OCI-LY7 (cell line): ENCODE measurements around the gene CIC. TPM values are rescaled to one million over a fixed set of nuclear protein-coding genes. Genes with fewer than 3 reads are reported as not detected.

Source experiments
- BruUV-seq: library from RNA; stranded (reverse); fragments of 400-500 nt; replicated peaks from 2 replicates; lab custom pipeline; 2021; lab: Mats Ljungman, UMichigan
- CTCF ChIA-PET: fragments of 300-600 bp; sonication (Branson Sonifier 250); formaldehyde crosslinking; loops from one replicate; lab custom pipeline; 2022; ENCODE audit warnings: antibody characterized with exemption; ENCODE audit not compliant: unreplicated experiment; lab: Charles Lee
- POLR2A ChIA-PET: fragments of 300-600 bp; sonication (Branson Sonifier 250); formaldehyde crosslinking; loops from one replicate; lab custom pipeline; 2022; ENCODE audit warnings: antibody characterized with exemption; lab: Charles Lee
- DNase-seq: peaks from one replicate; pipeline ENCODE4 v3.0.0-alpha.2; 2015; ENCODE audit warnings: low spot score
- H2AFZ ChIP-seq: fragments of 200-600 bp; sonication (generic), shearing (Covaris generic); 2 replicates; pipeline ENCODE4 v1.6.1; 2014; ENCODE audit warnings: mild to moderate bottlenecking, antibody characterized with exemption, low read length, moderate library complexity
- H3K27ac ChIP-seq: fragments of 200-600 bp; sonication (generic); 2 replicates; pipeline ENCODE4 v1.5.1; 2014; ENCODE audit warnings: mixed run types, low read depth, mild to moderate bottlenecking, moderate library complexity, low read length, inconsistent platforms; ENCODE audit not compliant: poor library complexity, severe bottlenecking
- H3K36me3 ChIP-seq: fragments of 200-600 bp; sonication (generic); 2 replicates; pipeline ENCODE4 v1.6.1; 2014; ENCODE audit warnings: mild to moderate bottlenecking, antibody characterized with exemption, low read length, moderate library complexity, mixed read lengths; ENCODE audit not compliant: insufficient read depth
- H3K4me1 ChIP-seq: fragments of 200-600 bp; sonication (generic); 2 replicates; pipeline ENCODE4 v1.5.1; 2014; ENCODE audit warnings: mild to moderate bottlenecking, low read length; ENCODE audit not compliant: insufficient read depth, poor library complexity, severe bottlenecking
- H3K4me2 ChIP-seq: fragments of 200-600 bp; sonication (generic); 2 replicates; pipeline ENCODE4 v1.6.1; 2014; ENCODE audit warnings: mild to moderate bottlenecking, low read length
- H3K4me3 ChIP-seq: fragments of 200-600 bp; sonication (generic); 2 replicates; pipeline ENCODE4 v1.5.1; 2014; ENCODE audit warnings: mild to moderate bottlenecking, low read depth, low read length; ENCODE audit not compliant: poor library complexity, severe bottlenecking
- H3K79me2 ChIP-seq: fragments of 200-600 bp; sonication (generic); 2 replicates; pipeline ENCODE4 v1.6.1; 2016; ENCODE audit warnings: low read depth, mild to moderate bottlenecking, low read length, moderate library complexity, mixed read lengths; ENCODE audit not compliant: insufficient read depth
- H3K9me2 ChIP-seq: fragments of 200-600 bp; sonication (generic); 2 replicates; pipeline ENCODE4 v1.6.1; 2016; ENCODE audit warnings: mild to moderate bottlenecking, low read length, mixed read lengths; ENCODE audit not compliant: insufficient read depth
- H3K9me3 ChIP-seq: fragments of 200-600 bp; sonication (generic); 2 replicates; pipeline ENCODE4 v1.6.1; 2014; ENCODE audit warnings: mild to moderate bottlenecking, mixed run types, low read length, mixed read lengths
- H4K20me1 ChIP-seq: fragments of 200-600 bp; sonication (generic); 2 replicates; pipeline ENCODE4 v1.6.1; 2014; ENCODE audit warnings: mild to moderate bottlenecking, antibody characterized with exemption, low read length, moderate library complexity, mixed read lengths; ENCODE audit not compliant: insufficient read depth
- EZH2phosphoT487 ChIP-seq: fragments of 200-600 bp; sonication (generic); IDR thresholded peaks from 2 replicates; pipeline ENCODE4 v1.6.1; 2018; ENCODE audit warnings: low read depth, borderline replicate concordance, mild to moderate bottlenecking, mixed run types, antibody characterized with exemption, low read length, moderate library complexity, mixed read lengths
- intact Hi-C: fragments of 100-400 bp; cut with micrococcal nuclease; formaldehyde crosslinking; loops from one replicate; pipeline ENCODE4 v1.10.0; 2022; ENCODE audit not compliant: unreplicated experiment
- total RNA-seq, 2 experiments: library from RNA; depleted of rRNA in 1 of 2; stranded (reverse); fragments of >200 nt in 1 of 2; shearing (Covaris generic) in 1 of 2; gene quantifications; 2 replicates each; pipeline ENCODE4 v1.2.3, GENCODE V29; 2014 to 2022
- TF ChIP-seq, protein P1 (sequence below): fragments of 200-600 bp; sonication (generic); conservative IDR thresholded peaks from 2 replicates; pipeline ENCODE4 v1.5.1; 2014; ENCODE audit warnings: mild to moderate bottlenecking, antibody characterized with exemption, low read length, moderate library complexity, mixed read lengths

Gene CIC
- total RNA-seq, 2 experiments from 2014 or later: 26.8 to 48.2 TPM

DNA sequence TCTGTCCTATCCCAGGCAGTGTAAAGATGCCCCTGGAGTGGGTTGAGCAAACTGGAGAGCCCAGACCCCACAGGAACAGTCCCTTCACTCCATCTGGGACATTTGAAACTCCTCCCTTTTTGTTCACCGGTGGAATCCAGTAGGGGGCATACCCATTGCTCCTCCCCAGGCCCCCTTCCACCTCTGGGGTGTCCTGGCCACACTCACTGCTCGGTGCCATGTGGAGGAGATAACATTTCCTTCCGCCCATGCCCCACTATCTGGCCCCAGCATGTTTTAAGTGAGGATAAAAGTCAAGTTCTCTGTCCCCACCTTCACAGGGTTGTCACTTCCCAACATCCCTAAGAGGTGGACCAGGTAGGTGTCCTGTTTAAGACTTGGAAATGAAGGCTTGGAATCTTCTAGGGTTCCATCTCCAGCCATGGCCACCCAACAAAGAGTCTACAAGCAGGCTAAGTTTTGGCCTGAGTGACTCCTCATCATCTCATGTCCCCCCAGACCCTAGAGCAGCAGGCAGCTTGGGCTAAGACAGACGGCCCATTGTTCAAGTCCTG is 39.7 kb upstream of the CIC start:
- Histone ChIP-seq H2AFZ (no peak overlapping the region), H3K79me2 (no peaks in the 10 kb centered on the region), H4K20me1 (no peaks in the 10 kb centered on the region), H3K36me3 (peaks cover 98% of the 10 kb centered on the region), H3K4me3 (no peak overlapping the region), H3K9me2 (no peaks in the 10 kb centered on the region), H3K4me1 (no peaks in the 10 kb centered on the region), H3K4me2 (no peak overlapping the region), H3K27ac (no peak overlapping the region), H3K9me3 (no peaks in the 10 kb centered on the region)
- no peak for TF ChIP-seq EZH2phosphoT487
- TF ChIP-seq, protein P1, sequence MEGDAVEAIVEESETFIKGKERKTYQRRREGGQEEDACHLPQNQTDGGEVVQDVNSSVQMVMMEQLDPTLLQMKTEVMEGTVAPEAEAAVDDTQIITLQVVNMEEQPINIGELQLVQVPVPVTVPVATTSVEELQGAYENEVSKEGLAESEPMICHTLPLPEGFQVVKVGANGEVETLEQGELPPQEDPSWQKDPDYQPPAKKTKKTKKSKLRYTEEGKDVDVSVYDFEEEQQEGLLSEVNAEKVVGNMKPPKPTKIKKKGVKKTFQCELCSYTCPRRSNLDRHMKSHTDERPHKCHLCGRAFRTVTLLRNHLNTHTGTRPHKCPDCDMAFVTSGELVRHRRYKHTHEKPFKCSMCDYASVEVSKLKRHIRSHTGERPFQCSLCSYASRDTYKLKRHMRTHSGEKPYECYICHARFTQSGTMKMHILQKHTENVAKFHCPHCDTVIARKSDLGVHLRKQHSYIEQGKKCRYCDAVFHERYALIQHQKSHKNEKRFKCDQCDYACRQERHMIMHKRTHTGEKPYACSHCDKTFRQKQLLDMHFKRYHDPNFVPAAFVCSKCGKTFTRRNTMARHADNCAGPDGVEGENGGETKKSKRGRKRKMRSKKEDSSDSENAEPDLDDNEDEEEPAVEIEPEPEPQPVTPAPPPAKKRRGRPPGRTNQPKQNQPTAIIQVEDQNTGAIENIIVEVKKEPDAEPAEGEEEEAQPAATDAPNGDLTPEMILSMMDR: peak; percentile 44
- intact Hi-C loops: no loop called here
- CTCF ChIA-PET: no interaction called here
- POLR2A ChIA-PET: no interaction called here
- DNase-seq: no peak
- BruUV-seq: no TSS peak

DNA sequence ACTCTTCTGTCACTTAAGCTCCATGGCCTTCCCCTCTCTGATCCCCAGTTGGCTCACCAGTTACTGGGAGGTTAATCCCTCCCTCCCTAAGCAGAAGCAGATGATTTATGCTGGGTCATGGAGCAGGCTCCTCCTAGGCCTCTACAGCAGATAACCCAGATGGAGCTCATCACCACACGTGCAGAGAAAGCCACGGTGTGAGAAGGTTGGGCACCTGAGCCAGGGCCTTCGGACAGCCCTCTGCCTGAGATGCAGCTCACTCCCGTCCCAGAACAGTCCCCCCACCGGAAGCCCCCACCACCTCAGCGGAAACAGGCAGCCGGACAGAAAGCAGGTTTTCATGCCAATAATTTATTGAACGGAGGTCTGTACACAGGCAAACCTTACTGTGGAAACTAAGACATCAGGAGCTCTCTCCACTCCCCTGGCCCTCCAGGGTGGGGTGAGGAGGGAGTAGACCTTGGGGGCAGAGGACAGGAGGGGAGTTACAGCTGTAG is 39.1 kb upstream of the CIC start:
- Histone ChIP-seq H3K27ac (no peak overlapping the region), H3K36me3 (peaks cover 98% of the 10 kb centered on the region), H3K4me2 (no peak overlapping the region), H3K4me3 (no peak overlapping the region), H2AFZ (no peak overlapping the region), H4K20me1 (no peaks in the 10 kb centered on the region), H3K9me3 (no peaks in the 10 kb centered on the region), H3K9me2 (no peaks in the 10 kb centered on the region), H3K4me1 (no peaks in the 10 kb centered on the region), H3K79me2 (no peaks in the 10 kb centered on the region)
- intact Hi-C loops: no loop called here
- TF ChIP-seq, protein P1: no peak
- no peak for TF ChIP-seq EZH2phosphoT487
- CTCF ChIA-PET: no interaction called here
- POLR2A ChIA-PET: no interaction called here
- no TSS peak for BruUV-seq
- no peak for DNase-seq

DNA sequence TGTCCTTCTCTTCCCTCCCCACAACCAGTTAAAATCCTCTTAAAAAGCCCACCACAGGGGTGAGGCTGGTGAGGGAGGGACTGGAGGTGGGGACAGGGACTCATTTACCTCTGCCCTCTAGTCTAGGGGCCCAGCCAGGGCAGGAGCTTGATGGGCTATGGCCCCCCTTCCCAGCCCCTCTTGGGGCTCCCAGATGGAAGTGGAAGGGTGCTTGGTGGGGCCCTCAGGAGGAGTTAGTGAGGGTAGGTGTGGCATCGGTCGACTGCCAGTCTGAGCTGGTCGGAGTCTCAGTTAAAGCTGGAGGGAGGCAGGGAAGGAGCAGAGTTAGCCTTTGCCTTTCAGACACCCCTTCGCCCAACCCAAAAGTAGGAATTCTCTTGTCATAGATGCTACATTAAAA is 38.5 kb upstream of the CIC start:
- POLR2A ChIA-PET: no interaction called here
- Histone ChIP-seq H2AFZ (no peak overlapping the region), H3K9me3 (no peaks in the 10 kb centered on the region), H3K4me3 (no peak overlapping the region), H3K27ac (no peak overlapping the region), H3K9me2 (no peaks in the 10 kb centered on the region), H4K20me1 (no peaks in the 10 kb centered on the region), H3K4me1 (no peaks in the 10 kb centered on the region), H3K4me2 (no peak overlapping the region), H3K79me2 (no peaks in the 10 kb centered on the region), H3K36me3 (peaks cover 98% of the 10 kb centered on the region)
- DNase-seq: no peak
- TF ChIP-seq, protein P1: no peak
- TF ChIP-seq EZH2phosphoT487: no peak
- intact Hi-C loops: no loop called here
- CTCF ChIA-PET: no interaction called here
- no TSS peak for BruUV-seq
